GM10266 (cell line): ENCODE data around the gene PLCG2.
"Not testable (repeated sequence)": the region's sequence is repeated elsewhere in the genome, so short reads cannot be mapped to it uniquely, and the experiment has no call there.

ENCODE experiments used
- DNase-seq: peaks from one replicate; pipeline ENCODE4 v3.0.0; 2012; ENCODE audit errors: extremely low spot score
- CTCF ChIP-seq: IDR thresholded peaks from 2 replicates; pipeline ENCODE4 v1.5.1; 2012; ENCODE audit warnings: mild to moderate bottlenecking, low read depth; ENCODE audit not compliant: control insufficient read depth, insufficient read depth; ENCODE audit errors: missing control alignments

The PLCG2 gene

DNA sequence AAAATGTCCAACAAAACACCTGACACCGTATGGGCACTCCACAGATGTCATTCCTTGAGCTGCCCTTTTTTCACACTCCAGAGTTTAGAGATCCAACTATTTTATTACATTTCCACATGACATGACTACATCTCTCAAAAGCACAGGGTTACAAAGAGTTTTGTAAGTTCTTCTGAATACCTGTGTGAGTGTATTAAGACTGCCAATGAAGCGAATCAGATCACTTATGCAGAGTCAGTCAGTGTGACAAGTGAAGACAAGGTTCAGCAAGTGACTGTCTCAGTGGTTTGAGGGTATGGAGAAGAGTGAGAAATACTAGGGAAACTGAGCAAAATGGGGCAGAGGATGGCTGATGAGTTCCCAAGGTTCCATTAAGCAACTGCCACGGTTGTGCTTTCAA lies 223.7 kb downstream of the PLCG2 start:
- TF ChIP-seq CTCF: no peak
- no peak for DNase-seq

DNA sequence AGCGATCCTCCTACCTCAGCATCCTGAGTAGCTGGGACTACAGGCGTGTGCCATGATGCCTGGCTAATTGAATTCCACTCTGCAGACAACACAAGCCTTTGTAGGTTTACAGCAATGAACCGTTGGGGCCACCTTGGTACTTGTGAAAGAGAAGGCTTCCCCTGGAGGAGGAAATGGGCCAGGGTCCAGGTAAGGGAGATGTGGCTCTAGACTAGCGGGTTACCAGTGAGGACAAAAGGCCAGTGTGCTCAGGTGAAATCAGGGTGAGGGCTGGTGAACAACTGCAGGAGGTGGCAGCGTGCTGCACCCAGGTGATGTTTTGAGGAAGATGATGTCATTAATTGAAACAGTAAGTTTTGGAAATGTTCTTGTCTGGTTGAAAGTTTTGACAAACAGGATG lies 225.5 kb downstream of the PLCG2 start:
- no peak for DNase-seq
- TF ChIP-seq CTCF: no peak

GRCh38 chr16:82005027-82005830 lies 226.1 kb downstream of the PLCG2 start:
- TF ChIP-seq CTCF: no peak
- no peak for DNase-seq

GRCh38 chr16:82006036-82006435 lies 226.9 kb downstream of the PLCG2 start:
- TF ChIP-seq CTCF: no peak
- DNase-seq: no peak

DNA sequence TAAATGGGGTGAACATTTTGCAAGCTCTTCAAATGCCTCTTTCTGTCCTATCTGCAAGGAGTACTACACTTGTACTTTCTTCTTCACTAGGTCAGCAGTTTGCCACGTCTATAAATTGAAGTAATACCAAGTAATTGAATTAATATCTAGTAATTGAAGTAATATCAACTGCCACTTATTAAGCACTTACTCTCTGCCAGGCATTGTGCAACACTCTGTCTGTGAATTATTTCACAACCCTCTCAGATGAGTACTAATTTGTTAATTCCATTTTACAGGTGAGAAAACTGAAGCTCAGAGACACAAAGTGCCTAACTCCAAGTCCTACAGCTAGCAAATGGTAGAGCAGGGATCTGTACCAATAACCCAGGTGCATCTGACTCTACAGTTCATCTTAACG lies 228.1 kb downstream of the PLCG2 start:
- TF ChIP-seq CTCF: no peak
- no peak for DNase-seq

DNA sequence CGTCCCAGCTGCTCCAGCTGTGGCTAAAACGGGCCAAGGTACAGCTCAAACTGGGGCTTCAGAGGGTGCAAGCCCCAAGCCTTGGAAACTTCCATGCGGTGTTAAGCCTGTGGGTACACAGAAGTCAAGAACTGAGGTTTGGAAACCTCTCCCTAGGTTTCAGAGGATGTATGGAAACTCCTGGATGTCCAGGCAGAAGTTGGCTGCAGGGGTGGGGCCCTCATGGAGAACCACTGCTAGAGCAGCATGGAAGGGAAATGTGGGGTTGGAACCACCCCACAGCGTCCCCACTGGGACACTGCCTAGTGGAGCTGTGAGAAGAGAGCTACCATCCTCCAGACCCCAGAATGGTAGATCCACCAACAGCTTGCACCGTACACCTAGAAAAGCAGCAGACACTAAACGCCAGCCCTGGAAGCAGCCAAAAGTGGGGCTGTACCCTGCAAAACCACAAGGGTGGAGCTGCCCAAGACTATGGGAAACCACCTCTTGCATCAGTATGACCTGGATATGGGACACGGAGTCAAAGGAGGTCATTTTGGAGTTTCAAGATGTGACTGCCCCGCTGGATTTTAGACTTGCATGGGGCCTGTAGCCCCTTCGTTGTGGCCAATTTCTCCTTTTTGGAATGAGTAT lies 230.0 kb downstream of the PLCG2 start:
- DNase-seq: no peak
- no peak for TF ChIP-seq CTCF

DNA sequence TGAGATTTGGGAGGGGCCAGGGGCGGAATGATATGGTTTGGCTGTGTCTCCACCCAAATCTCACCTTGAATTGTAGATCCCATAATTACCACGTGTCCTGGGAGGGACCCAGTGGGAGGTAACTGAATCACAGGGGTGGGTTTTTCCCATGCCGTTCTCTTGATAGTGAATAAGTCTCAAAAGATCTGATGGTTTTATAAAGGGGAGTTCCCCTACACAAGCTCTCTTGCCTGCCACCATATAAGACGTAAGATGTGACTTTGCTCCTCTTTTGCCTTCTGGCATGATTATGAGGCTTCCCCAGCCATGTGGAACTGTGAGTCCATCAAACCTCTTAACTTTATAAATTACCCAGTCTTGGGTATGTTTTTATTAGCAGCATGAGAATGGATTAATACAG lies 230.7 kb downstream of the PLCG2 start:
- not testable (repeated sequence) for DNase-seq

GRCh38 chr16:82010649-82011048 lies 231.6 kb downstream of the PLCG2 start:
- no peak for TF ChIP-seq CTCF
- DNase-seq: no peak
